ENCODE measurements around the gene PI16.
A peak's percentile ranks its signal among the peaks of the same experiment; 100 is the strongest.

PI16 gene

GRCh38 chr6:36920049-36920448 is 34.5 kb upstream of the PI16 start:
- H3K4me3 ChIP-seq (ENCODE audit: control insufficient read depth, low read depth, low read length): no peak overlapping the region

GRCh38 chr6:36920546-36920945 is 34.0 kb upstream of the PI16 start:
- DNase-seq (ENCODE audit: low read depth): peak; percentile 68
- TF ChIP-seq CTCF (conservative IDR thresholded peaks at IDR 0.05; ENCODE audit: control insufficient read depth, insufficient read depth, low read depth, low read length): no peak
- no peak overlapping the region for H3K4me3 ChIP-seq (ENCODE audit: control insufficient read depth, low read depth, low read length)

More at GRCh38 chr6:36920049-36920448, 34.5 kb upstream of the PI16 start:
- DNase-seq (ENCODE audit: low read depth): no peak
- TF ChIP-seq CTCF (conservative IDR thresholded peaks at IDR 0.05; ENCODE audit: control insufficient read depth, insufficient read depth, low read depth, low read length): no peak

GRCh38 chr6:36924131-36924530 is 30.4 kb upstream of the PI16 start:
- TF ChIP-seq CTCF (conservative IDR thresholded peaks at IDR 0.05; ENCODE audit: control insufficient read depth, insufficient read depth, low read depth, low read length): no peak
- H3K4me3 ChIP-seq (ENCODE audit: control insufficient read depth, low read depth, low read length): no peak overlapping the region
- peak; percentile 47 for DNase-seq (ENCODE audit: low read depth)

GRCh38 chr6:36924778-36925374 is 29.7 kb upstream of the PI16 start:
- TF ChIP-seq CTCF (conservative IDR thresholded peaks at IDR 0.05; ENCODE audit: control insufficient read depth, insufficient read depth, low read depth, low read length): no peak
- H3K4me3 ChIP-seq (ENCODE audit: control insufficient read depth, low read depth, low read length): no peak overlapping the region
- no peak for DNase-seq (ENCODE audit: low read depth)

GRCh38 chr6:36925809-36926208 is 28.7 kb upstream of the PI16 start:
- no peak for DNase-seq (ENCODE audit: low read depth)
- TF ChIP-seq CTCF (conservative IDR thresholded peaks at IDR 0.05; ENCODE audit: control insufficient read depth, insufficient read depth, low read depth, low read length): no peak
- no peak overlapping the region for H3K4me3 ChIP-seq (ENCODE audit: control insufficient read depth, low read depth, low read length)

GRCh38 chr6:36926708-36927513 is 27.6 kb upstream of the PI16 start:
- DNase-seq (ENCODE audit: low read depth): no peak
- no peak overlapping the region for H3K4me3 ChIP-seq (ENCODE audit: control insufficient read depth, low read depth, low read length)
- TF ChIP-seq CTCF (conservative IDR thresholded peaks at IDR 0.05; ENCODE audit: control insufficient read depth, insufficient read depth, low read depth, low read length): no peak

Measured in fibroblast of mammary gland (primary cell).